ENCODE measurements around the gene STK31.
"Not testable (repeated sequence)": the region's sequence is repeated elsewhere in the genome, so short reads cannot be mapped to it uniquely, and the experiment has no call there.

Gene STK31

GRCh38 chr7:23767514-23767913 is 57.5 kb downstream of the STK31 start:
- no peak overlapping the region for H3K4me3 ChIP-seq (replicated peaks in 1 of 2; ENCODE audit: low read depth in 2 of 2, low read length in 2 of 2)
- TF ChIP-seq CTCF (IDR thresholded peaks at IDR 0.05; ENCODE audit: low read depth, low read length) = no peak
- no peak for DNase-seq (ENCODE audit: low read depth in 2 of 2)

- TF ChIP-seq CTCF (IDR thresholded peaks at IDR 0.05; ENCODE audit: low read depth, low read length) = no peak
- DNase-seq (ENCODE audit: low read depth in 2 of 2) = no peak
- no peak overlapping the region for H3K4me3 ChIP-seq (replicated peaks in 1 of 2; ENCODE audit: low read depth in 2 of 2, low read length in 2 of 2)
Measured at GRCh38 chr7:23768022-23768421, 58.0 kb downstream of the STK31 start.

DNA sequence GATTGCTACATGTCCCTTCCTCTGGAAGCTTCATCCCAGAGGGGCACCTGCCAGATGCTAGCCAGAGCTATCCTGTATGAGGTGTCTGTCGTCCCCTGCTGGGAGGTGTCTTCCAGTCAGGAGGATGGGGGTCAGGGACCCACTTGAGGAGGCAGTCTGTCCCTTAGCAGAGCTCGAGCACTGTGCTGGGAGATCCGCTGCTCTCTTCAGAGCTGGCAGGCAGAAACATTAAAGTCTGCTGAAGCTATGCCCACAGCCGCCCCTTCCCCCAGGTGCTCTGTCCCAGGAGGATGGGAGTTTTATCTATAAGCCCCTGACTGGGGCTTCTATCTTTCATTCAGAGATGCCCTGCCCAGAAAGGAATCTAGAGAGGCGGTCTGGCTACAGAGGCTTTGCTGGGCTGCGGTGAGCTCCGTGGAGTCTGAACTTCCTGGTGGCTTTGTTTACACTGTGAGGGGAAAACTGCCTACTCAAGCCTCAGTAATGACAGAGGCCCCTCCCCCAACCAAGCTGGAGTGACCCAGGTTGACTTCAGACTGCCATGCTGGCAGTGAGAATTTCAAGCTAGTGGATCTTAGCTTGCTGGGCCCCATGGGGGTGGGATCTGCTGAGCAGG is 69.3 kb downstream of the STK31 start:
- H3K4me3 ChIP-seq (replicated peaks in 1 of 2; ENCODE audit: low read depth in 2 of 2, low read length in 2 of 2); DNase-seq (ENCODE audit: low read depth in 2 of 2): not testable (repeated sequence)

- no peak for DNase-seq (ENCODE audit: low read depth in 2 of 2)
- no peak overlapping the region for H3K4me3 ChIP-seq (replicated peaks in 1 of 2; ENCODE audit: low read depth in 2 of 2, low read length in 2 of 2)
- TF ChIP-seq CTCF (IDR thresholded peaks at IDR 0.05; ENCODE audit: low read depth, low read length) = no peak
Measured at GRCh38 chr7:23783115-23783514, 73.1 kb downstream of the STK31 start.

GRCh38 chr7:23787272-23787671 is 77.3 kb downstream of the STK31 start:
- no peak overlapping the region for H3K4me3 ChIP-seq (replicated peaks in 1 of 2; ENCODE audit: low read depth in 2 of 2, low read length in 2 of 2)
- no peak for TF ChIP-seq CTCF (IDR thresholded peaks at IDR 0.05; ENCODE audit: low read depth, low read length)
- DNase-seq (ENCODE audit: low read depth in 2 of 2) = no peak

GRCh38 chr7:23788843-23789242 is 78.8 kb downstream of the STK31 start:
- no peak for TF ChIP-seq CTCF (IDR thresholded peaks at IDR 0.05; ENCODE audit: low read depth, low read length)
- no peak for DNase-seq (ENCODE audit: low read depth in 2 of 2)

DNA sequence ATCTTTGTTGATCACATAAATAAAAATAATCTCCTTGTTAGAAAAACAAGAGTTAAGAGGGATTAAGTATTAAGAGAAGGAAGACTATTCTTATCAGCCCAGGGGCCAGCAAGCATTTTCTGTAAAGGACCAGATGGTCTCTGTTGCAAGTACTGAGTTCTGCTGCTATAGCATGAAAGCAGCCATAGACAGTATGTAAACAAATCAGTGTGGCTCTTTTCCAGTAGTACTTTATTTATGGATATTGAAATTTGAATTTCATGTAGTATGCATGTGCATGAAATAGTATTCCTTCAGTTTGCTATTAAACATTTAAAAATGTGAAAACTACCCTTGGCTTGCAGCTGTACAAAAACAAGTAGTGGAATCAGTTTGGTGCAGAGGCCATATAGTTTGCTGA is 81.7 kb downstream of the STK31 start:
- DNase-seq (ENCODE audit: low read depth in 2 of 2) = no peak
- no peak overlapping the region for H3K4me3 ChIP-seq (replicated peaks in 1 of 2; ENCODE audit: low read depth in 2 of 2, low read length in 2 of 2)
- no peak for TF ChIP-seq CTCF (IDR thresholded peaks at IDR 0.05; ENCODE audit: low read depth, low read length)

More at GRCh38 chr7:23788843-23789242, 78.8 kb downstream of the STK31 start:
- no peak overlapping the region for H3K4me3 ChIP-seq (replicated peaks in 1 of 2; ENCODE audit: low read depth in 2 of 2, low read length in 2 of 2)

Measured in cardiac fibroblast (primary cell).